GM12891 (cell line): ENCODE data around the gene DHX16.

Experiments
- PAX5 ChIP-seq: IDR thresholded peaks from 2 replicates; pipeline ENCODE4 v1.6.1; 2011; ENCODE audit warnings: low read length, moderate library complexity, mild to moderate bottlenecking; ENCODE audit not compliant: insufficient read depth, severe bottlenecking
- POLR2A ChIP-seq: IDR thresholded peaks from 2 replicates; pipeline ENCODE4 v1.6.1; 2011; ENCODE audit warnings: low read depth, low read length, control low read depth
- POLR2AphosphoS5 ChIP-seq: IDR thresholded peaks from 2 replicates; pipeline ENCODE4 v1.6.1; 2011; ENCODE audit warnings: low read depth, low read length, control low read depth
- POU2F2 ChIP-seq: IDR thresholded peaks from 2 replicates; pipeline ENCODE4 v1.6.1; 2011; ENCODE audit warnings: low read depth, mild to moderate bottlenecking, control low read depth, low read length, moderate library complexity
- SPI1 ChIP-seq: IDR thresholded peaks from 2 replicates; pipeline ENCODE4 v1.6.1; 2011; ENCODE audit warnings: low read depth, low read length, control low read depth
- TAF1 ChIP-seq: IDR thresholded peaks from 2 replicates; pipeline ENCODE4 v1.6.1; 2011; ENCODE audit warnings: low read depth, low read length, control low read depth

GRCh38 chr6:30657454-30657853, 15.4 kb downstream of the DHX16 start:
- TF ChIP-seq POLR2AphosphoS5 (no peak), PAX5 (no peak), TAF1 (no peak), POLR2A (no peak), SPI1 (no peak), POU2F2 (no peak)
